Stimulated activated CD8-positive, alpha-beta memory T cell treated with anti-CD3 and anti-CD28 coated beads, Interleukin-2, amount 100 ng/mL, for 48 hours (primary cell): Measurements from ENCODE around the gene CDK2AP2.
"Not testable (repeated sequence)": the region's sequence is repeated elsewhere in the genome, so short reads cannot be mapped to it uniquely, and the experiment has no call there.

Experiments used
- DNase-seq, 2 donors: peaks; one replicate each; pipeline ENCODE4 v3.0.0-alpha.2; 2020; ENCODE audit warnings: low read depth in 2 of 2

The CDK2AP2 gene

DNA sequence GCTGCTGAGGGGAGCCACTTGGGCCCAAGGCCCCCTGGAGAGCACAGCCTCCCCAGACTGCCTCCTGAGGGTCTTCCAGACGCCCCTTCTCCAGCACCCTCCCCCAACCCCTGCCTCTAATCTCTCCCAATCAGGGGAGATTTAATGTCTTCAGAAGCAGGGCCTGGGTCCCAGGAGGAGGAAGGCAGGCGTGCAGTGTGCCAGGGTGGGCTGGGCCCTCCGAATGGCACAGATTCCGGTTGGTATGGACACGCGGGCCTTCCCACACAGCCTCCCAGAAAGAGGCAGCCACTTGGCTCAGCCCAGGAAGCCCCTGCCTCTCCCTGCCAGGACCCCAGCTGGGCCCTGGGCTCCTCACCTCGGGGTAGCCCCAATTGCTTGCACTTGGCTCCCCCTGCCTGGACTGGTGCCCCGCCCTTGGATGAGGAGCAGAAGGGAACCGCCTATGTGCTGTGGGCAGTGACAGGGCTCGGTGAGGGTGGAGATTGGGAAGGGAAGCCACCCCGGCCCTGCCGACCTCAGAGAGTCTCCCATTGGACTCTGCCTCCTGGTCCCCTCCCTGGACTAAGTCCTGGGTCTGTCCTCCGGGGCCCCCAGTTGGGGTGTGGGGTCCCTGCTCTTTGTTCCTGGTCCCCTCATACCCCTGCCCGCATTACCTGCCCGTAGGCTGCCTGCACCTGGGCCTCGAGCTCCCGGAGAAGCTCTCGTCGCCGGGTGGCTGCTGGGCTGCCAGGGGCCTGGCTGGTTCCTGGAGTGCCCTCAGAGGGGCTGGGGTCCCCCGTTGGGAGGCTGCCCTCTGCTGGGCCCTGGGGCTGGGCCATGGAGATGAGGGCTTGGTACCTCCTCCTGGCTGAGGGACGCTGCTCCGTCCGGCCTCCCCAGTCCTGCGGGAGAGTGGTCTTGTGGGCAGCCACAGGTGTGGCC lies 15.9 kb upstream of the CDK2AP2 start:
- DNase-seq: no peak

DNA sequence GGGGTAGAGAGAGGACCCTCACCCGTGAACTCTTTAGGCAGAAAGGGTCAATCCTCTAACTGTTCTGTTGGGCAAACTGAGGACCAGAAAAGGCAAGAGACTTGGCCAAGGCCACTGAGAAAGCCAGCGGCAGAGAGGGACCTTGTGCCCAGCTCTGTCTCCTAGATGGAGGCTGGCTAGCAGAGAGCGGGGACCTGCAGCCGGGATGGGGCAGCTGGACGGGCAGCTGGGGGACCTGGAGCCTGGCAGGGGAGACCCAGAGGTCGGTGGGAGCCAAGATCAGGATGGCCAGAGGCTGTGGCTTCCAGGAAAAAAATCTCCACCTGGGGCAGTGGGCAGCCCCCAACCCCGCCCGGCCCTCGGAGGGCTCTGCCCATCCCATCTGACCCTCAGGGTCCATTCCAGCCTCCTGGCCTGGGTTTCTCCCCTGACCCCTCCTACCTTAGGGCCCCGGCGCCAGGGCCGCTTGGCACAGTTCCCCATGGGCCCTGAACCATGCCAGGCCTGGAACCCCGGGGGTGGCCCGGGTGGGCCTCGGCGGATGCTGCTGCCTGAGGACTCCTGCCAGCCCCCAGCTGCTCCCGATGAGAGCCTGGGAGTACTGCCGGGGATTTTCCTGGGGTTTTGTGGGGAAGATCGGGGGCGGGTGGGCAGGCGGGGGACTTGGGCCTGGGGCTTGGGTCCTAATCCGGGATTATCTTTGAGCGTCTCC lies 15.0 kb upstream of the CDK2AP2 start, which contains the start of gene CABP2:
CABP2 (minus strand) TSS at position 603 of the 712 bp plus-strand sequence; CDS start at position 483, 120 bp downstream.
- no peak for DNase-seq

DNA sequence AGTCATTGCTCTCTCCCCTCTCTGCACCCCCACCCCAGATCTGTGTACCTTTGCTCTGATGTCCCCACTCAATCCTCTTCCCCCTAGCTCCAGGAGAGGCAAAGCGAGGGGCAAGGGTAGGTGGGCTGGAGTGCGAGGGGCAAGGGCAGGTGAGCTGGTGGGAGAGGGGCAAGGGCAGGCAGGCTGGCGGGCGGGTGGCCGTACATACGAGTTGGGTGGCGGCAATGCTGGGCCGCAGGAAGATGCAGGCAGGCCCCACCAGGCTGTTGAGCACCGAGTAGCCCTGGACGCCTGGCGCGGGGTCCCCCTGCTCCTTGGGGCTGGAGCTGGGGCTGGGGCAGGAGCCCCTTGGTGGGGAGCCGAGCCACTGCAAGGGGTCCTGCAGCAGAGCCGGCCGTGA lies 14.4 kb upstream of the CDK2AP2 start:
- no peak for DNase-seq

DNA sequence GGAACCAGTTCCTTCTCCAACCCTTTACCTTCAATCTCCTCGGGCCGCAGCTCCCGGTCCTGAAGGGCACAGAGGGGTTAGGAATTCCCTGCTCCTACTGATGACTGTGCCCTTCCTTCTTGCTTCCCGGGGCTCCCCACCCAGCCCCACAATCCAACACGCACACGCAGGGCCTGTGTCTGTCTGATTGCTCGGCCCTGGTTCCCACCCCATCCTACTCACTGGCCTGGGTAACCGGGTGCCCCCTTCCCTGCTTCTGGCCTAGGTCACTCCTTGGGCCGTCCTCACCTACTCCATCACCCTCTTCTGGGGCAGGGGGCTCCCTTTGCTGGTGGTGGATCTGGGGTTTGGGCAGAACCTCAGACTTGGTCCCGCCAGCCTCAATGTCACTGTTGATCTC lies 14.0 kb upstream of the CDK2AP2 start:
- no peak for DNase-seq

DNA sequence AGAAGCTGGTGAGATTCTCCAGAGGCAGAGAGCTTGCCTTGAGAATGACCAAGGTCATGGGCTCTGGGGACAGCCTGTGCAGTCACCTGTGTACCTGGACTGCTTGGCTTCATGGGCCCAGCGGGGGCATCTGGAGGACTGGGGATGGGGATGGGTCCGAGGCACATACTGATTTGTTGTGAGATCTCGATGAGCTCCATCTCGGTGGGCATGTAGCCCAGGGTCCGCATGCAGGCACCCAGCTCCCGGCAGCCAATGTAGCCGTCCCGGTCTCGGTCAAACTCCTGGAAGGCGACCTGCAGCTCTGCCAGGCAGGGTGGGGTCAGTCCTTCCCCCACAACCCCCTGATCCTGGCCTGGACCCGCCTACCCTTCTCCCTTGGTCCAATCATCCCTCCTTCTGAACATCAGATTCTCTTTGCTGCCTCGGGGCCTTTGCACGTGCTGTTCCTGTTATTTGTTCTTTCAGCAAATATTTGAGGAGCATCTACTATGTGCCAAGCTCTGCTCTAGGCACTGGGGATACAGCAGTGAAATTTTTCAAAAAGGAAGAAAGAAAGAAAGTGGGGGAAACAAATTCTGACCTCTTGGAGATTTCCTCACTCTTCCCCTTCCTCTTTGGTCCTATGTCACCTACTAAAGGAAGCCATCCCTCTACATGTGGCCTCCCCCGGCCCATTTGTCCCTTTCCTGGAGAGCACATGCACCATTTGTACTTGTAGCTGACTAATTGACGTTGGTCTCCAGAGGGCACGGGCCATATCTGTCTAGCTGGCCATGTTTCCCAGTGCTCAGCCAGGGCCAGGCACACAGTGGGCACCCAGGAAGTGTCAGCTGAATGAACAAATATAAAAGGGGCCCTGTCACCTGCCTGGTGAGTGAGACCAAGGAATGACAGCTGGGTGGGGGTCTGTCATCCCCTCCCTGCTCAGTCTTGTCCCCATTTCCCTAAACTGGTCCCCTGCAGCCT lies 13.2 kb upstream of the CDK2AP2 start:
- DNase-seq: no peak

DNA sequence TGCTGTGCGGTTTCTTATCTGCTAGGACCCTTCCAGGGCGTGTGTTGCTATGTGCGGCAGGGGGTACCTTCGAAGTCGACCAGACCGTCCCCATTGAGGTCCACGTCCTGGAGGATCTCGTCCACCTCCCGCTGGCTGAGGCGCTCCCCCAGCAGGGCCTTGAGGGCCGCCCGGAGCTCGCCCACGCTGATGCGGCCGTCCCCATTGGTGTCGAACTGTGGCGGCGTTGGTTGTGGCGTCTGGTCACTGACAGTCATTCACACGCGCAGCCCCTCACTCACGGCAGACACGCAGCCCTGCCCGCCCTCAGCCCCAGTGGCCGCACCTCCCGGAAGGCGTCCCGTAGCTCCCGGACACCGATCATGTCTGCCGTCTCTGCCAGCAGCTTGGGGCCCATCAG lies 11.8 kb upstream of the CDK2AP2 start:
- DNase-seq: no peak

DNA sequence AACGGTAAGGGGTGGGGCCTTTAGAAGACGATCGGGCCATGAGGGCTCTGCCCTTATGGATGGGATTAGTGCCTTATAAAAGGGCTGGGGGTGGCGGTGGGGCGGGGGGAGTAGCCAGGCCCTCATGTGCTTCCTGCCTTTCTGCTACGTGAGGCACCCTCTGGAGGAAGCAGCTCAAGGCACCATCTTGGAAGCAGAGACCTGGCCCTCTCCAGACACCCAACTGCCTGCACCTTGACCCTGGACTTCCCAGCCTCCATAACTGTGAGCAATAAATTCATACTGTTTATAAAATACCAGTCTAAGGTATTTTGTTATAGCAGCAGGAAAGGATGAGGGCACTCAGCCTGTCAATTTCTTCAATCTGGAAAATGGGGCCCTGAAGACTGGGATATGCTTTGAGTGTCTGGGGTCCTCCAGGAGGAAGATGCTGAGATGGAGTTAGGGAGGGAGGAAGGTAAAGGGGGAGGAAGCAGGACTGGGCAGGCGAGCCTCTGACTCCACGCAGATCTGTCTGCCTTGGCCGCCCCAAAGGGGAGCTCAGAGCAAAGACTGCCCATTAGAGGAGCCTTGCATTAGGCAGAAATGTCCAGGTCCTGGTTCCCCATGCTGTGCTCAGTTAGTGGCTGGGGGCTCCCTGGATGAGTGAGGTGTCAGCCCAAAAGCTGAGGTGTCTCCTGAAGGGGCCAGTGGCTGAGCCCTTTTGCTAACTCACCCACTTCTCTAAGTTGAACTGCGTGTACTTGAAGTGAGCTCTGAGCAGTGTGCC lies 10.0 kb upstream of the CDK2AP2 start:
- DNase-seq: no peak

DNA sequence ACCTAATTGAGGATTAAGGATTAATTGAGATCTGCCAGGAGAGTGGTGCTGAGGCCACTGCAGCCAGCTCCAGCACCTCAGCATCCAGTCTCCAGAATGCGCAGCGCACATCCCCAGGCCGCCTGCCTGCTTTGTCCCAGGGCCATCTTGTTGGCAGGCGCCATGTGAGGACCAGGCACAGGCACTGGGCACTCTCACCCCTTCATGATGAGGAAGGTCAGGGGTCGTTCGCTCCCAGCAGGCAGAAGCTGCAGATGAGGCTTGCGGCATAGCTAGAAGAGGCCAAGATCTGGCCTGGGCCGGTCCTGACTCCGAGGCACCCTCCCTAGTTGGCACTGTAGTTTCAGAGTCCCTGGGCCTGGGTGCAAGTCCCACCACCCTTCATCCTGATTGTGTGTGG lies 8.8 kb upstream of the CDK2AP2 start:
- DNase-seq: no peak

DNA sequence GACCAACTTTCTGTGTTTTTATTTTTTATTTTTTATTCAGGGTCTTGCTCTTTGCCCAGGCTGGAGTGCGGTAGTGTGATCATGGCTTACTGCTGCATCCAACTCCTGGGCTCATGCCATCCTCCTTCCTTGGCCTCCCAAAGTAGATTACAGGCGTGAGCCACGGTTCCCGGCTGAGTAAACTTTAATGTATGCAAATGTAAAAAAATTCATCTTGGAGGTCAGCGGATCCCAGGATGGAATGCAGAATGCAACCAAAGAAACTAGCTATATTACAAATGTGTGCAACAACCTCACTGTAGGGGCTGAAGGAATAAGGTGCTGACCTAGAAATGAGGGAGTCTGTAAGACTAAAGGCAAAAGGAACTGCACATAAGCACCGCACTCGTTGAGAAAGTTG lies 6.2 kb upstream of the CDK2AP2 start:
- no peak for DNase-seq

DNA sequence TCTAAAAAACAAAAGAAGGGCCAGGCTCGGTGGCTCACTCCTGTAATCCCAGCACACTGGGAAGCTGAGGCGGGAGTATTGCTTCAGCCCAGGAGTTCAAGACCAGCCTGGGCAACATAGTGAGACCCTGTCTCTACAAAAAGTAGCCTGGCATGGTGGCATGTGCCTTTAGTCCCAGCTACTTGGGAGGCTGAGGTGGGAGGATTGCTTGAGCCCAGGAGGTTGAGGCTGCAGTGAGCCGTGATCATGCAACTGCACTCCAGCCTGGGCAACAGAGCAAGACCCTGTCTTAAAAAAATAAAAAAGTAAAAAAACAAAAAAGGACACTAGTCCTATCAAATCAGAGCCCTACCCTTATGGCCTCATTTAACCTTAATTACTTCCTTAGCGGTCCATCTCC lies 3.6 kb upstream of the CDK2AP2 start:
- DNase-seq: not testable (repeated sequence)

DNA sequence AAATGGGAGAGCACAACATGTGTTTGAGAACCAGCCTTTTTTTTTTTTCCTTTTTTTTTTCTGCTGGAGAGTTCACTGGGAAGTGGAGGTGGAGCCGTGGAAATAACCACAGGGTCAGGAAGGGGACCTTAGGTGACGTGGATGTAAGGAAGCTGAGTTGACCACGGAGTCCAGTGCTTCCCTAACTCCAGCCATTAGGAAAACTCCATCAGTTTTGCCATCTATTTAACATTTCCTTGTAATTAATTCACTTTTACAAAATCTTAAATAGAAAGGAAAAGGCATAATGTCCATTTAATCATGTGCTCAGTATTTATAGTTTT lies 2.0 kb upstream of the CDK2AP2 start:
- DNase-seq: no peak

DNA sequence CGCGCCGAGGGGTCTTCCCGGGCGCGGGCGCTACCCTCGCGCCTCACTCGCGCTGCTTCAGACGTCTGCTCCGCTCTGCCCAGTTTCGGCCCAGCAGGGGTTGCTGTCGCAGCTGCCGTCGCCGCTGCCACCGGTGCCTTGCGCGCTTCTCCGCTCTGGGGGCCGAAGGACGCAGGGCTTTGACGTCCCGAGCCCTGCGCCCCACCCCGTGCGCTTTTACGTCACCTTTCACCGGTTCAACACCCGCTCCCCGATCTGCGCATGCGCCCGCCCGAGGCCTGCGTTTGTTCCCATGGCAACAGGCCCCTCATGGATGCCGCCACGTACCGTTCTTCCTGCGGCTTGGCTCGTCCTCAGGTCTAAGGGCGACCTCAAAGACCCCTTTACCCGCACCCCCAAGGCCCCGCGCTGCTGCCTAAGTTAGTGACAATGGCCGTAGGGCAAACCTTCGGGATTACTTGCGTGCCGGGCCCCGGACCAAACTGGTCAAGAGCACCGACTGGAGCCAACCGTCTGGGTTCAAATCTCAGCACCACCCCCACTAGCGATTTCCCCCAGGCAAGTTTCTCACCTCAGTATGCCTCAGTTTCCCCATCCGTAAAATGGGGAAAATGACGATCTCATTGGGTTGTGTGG lies 642 bp upstream of the CDK2AP2 start:
- peak; percentile 99 to 100 for DNase-seq

DNA sequence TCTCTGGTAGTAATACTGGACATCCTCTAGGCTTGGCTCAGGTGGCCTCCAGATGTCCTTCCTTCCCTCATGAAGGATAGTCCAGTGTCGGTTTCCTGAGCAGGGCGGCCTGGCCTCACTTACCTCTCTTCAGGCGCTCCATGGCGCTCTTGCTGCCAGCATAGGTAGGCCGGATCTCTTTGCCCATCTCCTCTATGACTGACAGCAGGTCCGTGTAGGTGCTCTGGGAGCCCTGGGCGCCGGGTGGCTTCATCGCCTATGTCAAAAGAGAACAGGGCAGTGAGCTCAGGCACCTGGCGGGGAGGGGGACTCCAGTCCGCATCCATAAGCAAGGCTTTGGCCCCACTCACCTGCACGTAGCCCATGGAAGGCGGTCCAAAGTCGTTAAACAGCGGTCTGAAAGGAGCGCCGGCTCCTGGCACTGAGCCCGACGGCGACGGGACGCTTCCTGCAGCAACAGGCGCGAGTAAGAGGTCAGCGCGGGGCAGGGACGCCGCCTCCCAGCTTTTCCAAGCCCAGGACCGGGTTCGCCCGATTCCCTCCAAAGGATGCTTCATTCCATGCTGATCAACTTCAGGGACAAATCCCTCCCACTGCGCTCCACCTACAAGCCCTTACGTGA lies 609 bp downstream of the CDK2AP2 start:
- DNase-seq: no peak

DNA sequence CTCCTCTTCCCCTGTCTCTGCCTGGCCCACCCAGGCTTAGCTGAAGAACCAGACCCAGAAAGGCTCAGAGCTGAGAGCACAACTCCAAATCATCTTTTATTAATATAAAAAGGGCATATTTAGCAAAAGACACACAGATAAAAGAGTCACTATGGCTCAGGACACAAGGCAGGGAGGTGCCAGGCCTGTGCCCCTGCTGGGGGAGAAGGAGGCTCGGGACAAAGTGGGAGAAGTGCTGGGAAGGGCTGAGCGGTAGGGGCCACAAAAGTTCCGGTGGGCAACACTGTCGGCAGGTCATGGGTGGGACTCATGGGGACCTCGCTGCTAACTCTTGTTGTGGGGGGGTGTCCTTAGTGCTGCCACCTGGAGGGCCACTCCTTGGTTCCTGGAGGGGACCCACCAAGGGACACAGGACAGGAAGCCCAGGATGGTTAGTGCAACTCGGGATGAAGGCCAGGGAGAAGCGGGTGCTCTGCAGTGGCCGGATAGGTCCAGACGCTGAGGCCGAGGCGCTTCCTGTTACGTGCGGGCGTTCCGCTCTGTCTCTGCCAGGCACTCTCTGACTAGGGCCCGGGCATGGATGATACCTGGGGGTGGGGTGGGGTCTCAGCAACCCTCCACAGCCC lies 1.4 kb downstream of the CDK2AP2 start:
- DNase-seq: no peak

DNA sequence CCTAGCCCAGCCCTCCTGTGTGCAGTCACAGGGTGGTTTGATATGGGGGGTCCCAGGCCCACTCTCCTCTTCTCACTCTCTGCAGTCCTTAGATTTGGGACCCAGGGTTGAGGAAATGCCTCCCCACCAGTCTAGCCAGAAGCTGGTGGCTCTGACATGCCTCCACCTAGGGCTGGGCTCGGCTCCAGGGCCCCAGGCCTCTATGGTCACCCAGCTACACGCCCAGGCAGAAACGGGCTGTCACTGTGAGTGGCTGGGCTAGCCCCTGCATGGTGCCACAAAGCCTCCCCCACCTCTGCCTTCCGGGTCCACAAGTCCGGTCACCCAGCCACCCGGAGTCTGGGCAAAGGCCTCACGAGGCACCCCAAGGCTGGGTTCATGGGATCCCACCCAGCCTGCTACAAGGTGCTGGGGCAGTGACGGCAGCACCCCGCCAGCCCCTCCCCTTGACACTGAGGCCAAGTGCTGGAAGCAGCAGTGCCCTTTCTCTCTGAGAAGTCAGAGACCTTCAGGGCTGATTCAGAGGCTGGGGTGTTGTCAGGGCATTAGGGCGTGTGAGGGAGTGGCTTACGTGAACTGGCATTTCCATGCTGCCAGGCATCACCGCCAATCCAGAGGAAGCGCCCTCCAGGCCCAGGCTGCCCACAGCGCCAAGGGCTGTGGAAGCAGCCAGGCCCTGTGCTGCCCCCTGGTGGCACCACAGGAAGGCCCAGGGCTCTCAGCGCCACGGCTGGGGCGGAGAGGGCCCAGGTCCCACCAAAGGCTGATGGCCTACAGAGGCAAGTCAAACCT lies 2.2 kb downstream of the CDK2AP2 start:
- peak; percentile 89 to 91 for DNase-seq

DNA sequence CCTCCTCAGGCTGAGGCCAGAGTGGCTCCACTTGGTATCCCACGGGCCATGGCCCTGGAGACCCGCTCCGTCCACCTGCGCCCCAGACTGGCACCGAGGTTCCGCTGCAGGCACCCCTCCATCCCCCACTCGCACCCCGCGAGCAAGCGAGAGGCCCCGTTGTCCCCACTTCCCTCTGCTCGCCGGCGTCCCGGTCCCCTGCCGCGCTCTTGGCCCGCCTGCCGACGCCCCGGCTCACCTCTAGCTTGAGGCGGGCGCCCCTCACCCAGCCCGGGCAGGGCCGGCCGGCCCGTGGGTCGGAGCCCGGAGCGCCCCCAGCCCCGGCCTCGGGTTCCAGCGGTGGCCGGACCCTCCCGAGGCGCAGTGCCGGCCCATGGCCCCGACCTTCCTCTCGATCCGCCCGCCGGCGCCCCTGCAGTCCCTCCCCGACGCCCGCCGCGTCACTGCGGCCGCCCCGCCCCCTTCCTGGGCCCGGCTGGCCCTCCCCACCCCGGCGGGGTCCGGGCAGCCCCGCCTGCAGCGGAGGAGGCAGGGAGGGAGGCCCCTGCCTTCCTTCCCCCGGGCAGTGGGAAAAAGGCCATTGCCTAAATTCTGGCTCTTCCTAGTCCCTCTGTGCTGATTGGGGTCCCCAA lies 2.9 kb downstream of the CDK2AP2 start, which contains the start of gene PITPNM1:
PITPNM1 (minus strand) TSS at position 414 of the 632 bp plus-strand sequence. CDS start 1,183 bp downstream, outside the sequence.
- peak; percentile 74 to 76 for DNase-seq

DNA sequence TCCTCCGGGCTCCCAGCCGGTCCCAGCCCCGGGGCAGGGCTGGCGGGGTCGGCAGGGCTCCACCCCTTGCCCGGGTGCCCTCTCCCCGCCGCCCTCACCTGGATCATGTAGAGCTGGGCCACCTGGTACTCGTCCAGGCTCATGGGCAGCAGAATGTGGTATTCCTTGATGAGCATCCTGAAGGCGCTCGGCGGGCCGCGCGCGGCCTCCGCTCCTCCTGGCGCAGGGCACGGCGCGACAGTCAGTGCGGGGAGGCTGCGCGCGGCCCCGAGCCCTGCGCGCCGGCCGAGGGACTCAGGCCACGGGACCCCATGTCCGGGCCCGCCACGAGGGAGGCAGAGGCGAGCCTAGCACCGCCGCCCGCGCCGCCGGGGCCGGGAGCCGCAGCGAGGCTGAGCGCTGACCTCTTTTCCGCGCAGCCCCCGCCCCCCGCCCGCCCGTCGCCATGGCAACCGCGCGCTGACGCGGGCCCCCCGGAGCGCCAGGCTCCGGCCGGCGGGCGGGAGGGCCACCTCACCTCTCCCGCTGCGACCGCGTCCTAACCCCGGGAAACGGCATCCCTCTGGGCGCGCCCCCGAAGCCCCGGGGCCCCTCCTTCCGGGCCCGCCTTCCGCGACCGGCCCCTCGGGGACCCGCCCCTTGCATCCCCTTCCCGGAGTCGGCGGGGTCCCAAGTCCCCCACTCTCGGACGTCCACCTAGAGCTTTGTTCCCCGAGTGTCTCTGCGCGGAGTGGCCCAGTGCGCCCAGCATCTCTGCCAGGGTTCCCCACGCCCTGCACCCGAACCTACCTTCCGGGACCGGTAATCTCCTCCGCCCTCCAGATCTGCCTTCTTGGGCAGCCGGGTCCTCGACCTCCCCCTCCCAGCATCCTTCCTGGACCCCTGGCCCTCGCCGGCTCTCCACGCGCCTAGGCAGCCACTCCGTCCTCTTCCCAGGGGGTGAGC lies 3.7 kb downstream of the CDK2AP2 start:
- DNase-seq: peak in 1 of 2 donors; percentile 48
